DMS153 treated with DMSO at 0.1 percent for 48 hours (cell line): ENCODE results near the gene TTI1.
A peak's percentile ranks its signal among the peaks of the same experiment; 100 is the strongest.

ENCODE experiments used
- DNase-seq: peaks from one replicate; lab custom pipeline; 2025; ENCODE audit not compliant: unreplicated experiment; lab: John Stamatoyannopoulos, UW

The TTI1 gene

DNA sequence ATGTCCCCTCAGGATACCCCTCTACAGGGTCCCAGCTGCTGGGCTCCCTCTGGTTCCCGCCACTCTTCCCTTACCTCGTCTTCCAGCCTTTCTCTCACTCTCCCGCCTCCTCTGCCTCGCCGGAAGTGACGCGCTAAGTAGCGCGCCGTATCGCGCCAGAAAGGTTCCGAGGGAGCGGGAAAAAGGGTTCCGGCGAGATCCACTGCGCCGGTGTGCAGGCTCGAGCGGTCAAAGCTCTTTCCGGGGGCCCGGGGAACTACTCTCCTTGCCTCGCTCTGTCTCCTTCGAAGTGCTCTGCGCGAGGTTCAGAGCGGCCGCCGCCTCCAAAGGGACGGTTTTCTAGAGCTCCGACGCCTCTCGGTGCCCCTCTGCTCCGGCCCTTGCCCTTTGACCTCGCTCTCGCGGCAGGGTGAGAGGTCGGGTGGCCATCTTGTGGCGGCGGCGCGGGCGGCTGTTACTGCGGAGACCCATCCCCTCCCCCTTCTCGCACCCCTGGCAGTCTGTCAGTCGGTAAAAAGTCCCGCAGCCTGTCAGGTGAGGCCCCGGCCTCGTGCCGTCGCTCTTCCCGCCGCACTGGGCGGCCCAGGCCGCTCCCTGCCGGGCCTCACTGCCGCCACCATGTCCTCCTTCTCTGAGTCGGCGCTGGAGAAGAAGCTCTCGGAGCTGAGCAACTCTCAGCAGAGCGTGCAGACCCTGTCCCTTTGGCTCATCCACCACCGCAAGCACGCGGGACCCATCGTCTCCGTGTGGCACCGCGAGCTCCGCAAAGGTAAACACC, at the start of gene TTI1, which contains the start of gene RPRD1B:
Gene TTI1 (minus strand): TSS at position 127 of the 778 bp plus-strand sequence. CDS start 19,640 bp downstream, outside the sequence.
Gene RPRD1B (plus strand): TSS at position 417 of the 778 bp plus-strand sequence. CDS start 202 bp downstream, at position 619.
- peak; percentile 74 for DNase-seq

DNA sequence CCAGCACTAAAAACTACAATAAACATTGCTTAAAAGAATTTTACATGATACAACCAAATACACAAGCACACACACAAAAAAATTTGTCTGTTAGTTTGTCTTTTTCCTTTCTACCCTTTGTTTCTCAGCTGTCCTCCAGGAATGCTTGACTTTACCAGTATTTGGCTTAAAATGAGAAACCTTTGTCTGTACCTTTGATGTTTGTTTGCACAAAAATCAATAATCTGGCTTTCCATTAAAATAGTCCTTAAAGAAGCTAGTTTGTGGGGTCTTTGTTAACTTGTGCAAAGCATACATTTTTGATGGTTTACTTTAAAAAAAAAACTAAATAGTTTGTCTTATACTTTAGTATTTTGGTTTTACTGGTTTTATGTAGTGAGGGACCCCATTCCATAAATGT, 49.6 kb upstream of the TTI1 start:
- no peak for DNase-seq

DNA sequence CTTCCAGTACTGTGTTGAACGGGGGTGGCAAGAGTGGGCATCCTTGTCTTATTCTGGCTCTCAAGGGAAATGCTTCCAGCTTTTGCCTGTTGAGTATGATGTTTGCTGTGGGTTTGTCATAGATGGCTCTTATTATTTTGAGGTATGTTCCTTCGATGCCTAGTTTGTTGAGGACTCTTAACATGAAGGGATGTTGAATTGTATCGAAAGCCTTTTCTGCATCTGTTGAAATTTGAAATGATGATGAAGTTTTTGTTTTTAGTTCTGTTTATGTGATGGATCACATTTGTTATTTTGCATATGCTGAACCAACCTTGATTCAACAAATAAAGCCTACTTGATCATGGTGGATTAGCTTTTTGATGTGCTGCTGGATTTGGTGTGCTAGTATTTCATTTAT, 48.3 kb upstream of the TTI1 start:
- no peak for DNase-seq

DNA sequence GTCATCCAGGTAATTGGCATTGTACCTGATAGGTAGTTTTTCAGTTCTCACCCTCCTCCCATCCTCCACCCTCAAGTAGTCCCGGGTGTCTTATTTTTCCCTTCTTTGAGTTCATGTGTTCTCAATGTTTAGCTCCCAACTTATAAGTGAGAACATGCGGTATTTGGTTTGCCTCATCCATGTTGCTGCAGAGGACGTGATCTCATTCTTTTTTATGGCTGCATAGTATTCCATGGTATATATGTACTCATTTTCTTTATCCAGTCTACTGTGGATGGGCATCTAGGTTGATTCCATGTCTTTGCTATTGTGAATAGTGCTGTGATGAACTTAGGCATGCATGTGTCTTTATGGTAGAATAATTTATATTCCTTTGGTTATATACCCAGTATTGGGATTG, 46.1 kb upstream of the TTI1 start:
- no peak for DNase-seq

DNA sequence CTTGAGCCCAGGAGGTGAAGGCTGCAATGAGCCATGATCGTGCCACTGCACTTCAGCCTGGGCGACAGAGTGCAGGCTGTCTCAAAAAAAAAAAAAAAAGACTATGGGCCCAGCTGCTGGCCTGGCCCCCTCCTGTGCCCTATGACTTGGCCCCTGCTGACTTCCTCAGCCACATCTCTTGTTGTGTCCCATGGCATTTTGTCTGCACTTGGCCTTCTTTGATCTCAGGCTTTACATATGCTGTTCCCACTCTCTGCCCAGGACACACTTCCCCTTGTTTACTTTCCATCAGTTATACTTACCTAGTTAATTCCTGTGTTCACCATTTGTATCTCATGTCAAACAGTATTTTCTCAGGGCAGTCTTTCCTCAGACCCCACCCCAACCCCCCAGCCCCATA, 44.8 kb upstream of the TTI1 start:
- no peak for DNase-seq

DNA sequence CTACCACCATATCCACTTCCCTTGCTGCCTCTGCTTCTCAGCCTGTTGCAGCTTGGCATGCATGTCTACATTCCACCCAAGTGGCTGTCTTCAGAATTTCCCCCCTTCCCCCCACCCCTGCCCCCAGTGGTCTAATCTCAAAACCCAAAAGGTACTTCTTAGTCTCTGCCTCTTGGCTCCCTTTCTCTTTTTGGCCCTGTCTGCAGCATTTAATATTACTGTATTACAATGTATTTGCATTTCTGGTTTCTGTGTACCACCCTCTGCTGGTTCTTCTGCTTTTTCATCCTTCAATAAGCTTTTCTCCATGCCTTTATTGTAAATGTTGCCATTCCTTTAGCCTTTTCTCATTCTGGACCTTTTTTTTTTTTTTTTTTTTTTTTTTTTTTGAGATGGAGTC, 43.3 kb upstream of the TTI1 start:
- no peak for DNase-seq

DNA sequence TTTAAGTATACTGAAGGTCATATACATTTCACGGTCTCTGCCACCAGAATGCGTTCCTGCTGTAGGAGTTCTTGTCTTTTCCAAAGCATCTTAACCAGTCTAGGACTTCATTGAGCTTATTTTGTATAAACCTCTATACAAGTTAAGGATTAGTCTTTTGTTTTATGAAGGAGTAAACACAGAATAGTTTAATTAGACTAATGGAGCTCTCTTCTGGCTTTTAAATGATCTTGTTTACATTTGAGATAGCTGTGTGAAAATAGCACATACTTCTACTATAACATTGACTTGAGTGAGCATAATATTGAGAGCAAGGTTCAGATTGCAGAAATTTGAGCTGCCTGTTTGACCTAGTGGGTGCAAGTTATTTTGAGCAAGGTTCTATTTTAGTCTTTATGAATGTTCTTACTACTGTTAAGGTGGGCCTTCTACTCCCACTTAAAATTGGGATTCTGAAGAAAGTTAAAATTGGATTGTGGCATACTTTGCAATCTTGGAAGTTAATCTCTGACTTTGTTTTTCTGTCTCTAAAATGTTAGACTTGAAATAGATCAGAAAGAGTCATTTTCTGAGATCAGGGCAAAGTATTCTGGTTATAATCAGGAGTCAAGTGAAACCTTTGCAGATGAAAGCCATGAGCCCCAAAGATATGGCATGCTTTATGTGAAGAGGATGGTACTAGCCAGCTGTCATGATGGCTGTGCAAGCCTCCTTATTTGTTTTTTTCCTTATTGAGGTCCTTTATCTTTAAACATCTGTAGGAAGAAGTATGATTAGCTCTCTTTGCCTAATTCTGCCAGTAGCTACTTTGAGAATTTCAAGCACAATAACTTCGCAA, 42.1 kb upstream of the TTI1 start:
- DNase-seq, result no peak

DNA sequence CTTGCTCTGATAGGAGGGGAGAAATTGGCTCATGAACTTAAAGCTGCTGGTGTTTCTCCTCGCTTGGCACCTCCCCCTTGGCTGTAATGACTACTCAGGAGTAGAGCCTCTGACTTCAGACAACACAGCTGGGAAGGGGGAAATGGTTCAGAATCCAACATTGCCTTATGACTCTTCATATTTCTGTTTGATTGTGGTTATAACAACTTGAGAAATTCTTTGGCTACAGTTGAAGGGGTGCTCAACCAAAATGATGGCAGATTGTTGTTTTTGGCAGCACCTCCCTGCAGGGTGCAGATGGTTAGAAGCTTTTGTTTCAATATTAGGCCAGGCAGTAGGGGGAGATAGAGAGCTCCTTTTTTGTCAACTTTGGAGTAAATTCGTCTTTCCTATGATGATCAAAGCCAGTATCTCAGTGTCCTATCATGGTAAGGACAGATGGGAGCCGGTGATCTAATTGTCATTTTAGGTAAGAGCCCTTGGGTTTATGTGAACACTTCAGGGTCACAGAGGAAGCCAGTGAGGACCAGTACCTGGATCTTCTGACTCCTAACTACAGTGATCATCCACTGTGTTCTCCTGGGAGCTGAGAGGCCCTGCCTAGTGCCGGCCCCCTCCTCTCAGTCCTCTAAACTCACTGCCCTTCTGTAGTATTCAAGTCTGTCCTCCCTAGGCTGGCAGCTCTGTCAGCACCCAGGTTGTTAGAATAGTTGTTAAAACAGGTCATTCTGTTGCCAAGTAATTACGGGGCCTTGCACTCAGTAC, 40.2 kb upstream of the TTI1 start:
- DNase-seq, result peak; percentile 15

DNA sequence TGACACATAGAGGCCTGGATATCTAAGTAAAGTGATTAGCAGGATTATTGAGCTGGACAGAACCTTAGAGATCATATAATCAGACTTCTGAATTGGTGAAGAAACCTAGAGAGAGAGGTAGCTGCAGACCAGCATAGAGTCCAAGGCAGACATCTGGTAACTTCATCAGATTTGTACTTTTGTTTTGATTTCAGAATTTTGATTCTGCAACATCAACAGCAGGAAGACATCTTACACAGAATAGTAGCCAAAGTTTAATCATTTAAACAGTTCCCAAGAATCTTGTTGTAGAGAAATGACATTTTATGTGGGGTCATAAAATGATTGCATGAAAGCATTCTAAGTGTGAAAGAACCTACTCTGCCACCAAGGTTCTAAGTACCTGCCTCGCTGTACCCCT, 39.6 kb upstream of the TTI1 start:
- DNase-seq, result no peak

DNA sequence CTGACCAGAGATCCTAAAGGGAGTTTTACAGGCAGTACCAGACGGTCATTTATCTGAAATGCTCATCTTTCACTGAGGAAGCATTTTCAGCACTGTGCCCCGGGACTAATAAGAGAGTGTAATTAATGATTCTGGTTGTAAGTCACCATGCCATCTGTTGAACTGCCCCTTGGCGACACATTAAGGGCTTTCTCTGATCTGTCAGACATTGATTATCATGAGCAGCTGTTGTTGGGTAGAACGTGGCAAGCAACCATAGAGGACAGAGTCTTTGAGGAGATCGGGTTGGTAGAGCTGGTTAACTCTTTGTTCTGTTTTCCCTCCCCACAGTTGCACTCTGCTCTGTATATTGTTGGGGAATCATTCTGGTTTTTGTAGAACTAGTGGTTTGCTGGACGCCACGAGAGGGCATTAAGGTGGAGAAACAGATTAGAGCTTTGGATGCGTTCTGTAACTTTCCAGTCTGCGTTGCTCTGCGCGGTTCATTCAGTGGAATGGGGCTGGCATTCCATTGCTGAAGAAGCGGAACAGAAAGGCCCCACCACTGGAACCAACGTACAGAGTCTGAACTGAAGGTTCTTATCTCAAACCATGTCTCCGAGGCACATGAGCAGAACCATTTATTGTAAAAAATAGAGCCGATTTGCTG, 34.6 kb upstream of the TTI1 start:
- no peak for DNase-seq

DNA sequence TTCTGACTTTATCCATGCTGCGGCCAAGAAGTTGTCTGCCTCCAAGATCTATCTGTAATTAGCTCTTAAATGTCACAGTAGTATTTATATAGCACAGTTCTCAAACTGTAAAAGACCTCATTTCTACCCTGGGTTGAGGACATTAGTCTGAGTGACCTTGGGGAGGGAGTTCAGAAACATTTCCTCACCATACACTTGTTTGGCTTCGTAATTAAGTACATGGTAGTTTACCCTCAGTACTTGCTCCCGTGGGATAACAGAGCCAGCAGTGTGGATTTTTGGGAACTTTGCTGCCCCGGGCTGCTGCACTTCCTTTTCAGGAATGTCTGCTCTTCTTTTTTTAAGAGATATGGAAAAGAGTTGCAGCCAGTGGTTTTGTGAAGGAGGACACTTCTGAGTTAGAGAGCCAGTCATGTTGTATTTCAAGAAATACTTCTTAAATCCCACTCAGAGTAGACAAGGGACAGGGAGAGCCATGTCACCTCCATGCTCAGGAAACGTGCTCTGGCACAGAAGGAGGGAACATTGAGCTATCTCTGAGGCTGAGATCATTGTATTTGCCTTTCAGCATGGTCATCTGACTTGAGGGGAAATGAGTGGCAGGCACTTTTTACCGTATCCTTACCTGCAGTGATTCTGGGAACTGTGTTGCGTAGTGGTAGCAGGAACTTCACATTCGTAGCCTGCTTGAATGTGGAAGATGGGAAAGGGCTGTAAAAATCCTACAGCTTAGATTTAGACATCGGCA, 33.9 kb upstream of the TTI1 start:
- DNase-seq, result no peak

DNA sequence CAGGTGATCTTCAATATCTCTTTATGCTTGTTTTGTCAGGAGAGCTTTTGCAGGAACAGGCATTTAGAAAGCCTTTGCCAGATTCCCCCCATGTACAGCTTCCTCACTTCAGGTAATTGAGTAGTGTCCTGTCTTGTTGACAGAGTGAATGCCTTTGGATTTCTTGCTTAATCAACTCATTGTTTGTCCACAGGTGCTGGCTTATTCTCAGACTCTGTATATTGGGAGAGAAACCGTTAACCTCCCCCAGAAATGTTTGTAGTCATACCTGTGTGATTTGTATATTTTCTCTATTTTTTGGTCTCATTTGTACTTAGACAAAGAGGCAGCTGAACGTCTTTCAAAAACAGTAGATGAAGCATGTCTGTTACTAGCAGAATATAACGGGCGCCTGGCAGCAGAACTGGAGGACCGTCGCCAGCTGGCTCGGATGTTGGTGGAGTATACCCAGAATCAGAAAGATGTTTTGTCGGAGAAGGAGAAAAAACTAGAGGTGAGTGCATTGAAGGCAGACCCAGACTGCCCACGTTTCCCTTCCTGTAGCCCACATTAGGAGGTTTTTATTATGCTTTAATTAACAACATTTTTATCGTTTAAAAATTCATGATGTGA, 32.6 kb upstream of the TTI1 start:
- no peak for DNase-seq

DNA sequence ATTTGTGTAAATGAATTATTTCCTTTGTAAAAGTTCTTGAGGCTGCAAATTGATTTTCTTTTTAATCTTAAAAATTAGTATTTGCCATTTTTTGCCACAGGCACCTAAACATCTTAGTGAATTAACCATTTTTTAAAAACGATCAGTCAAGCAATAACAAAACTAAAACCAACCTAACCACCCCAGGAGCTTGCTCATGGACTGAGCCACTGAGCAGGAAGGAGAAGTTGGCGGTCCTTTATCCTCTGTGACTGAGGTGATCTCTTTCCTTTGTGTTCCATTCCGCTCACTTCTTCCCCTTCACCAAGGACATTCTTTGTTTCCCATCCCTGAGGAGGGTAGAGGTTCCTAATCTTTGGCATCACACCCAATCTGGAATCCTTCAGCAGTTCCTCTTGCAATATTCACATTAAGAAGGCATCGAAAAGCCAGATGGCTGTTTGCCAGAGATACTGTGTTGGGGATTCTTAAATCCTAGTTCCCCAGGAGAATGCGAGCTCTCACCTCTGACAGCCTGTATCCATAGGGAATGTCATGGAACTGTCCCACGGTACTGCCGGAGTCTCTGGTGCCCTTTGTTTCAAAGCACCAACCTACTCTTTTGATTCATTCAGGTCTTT, 30.8 kb upstream of the TTI1 start:
- DNase-seq, result no peak

DNA sequence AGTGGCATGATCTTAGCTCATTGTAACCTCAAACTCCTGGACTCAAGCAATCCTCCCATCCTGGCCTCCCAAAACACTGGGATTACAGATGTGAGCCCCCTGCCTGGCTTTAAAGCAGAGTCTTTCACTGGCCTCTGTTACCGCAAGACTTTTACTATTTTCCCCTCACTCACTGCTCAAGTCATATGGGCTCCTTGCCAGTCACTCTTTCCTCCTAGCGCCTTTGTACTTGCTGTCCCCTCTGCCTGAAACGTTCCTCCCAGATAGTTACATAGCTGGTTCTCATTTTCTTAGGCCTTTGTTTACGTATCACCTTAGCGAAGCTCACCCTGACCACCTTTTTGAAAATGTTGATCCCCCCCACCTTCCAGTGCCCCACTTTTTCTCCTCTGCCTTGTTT, 29.6 kb upstream of the TTI1 start:
- DNase-seq, result no peak

DNA sequence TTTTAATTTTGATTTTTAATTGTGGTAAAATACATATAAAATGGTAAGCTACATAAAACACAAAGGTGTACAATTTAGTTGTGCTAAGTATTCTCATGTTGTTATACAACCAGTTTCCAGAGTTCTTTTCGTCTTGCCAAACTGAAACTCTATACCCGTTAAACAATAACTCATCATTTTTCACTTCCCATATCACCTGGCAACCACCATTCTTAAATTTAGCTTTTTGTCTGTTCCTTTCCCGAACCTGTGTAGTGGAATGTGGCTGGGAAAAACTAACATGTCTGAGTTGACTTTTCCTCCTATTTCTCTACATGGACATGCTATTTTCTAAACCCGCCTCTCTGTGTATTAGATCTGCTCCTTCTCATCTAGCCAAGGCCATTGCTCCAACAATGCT, 27.9 kb upstream of the TTI1 start:
- DNase-seq, result no peak

DNA sequence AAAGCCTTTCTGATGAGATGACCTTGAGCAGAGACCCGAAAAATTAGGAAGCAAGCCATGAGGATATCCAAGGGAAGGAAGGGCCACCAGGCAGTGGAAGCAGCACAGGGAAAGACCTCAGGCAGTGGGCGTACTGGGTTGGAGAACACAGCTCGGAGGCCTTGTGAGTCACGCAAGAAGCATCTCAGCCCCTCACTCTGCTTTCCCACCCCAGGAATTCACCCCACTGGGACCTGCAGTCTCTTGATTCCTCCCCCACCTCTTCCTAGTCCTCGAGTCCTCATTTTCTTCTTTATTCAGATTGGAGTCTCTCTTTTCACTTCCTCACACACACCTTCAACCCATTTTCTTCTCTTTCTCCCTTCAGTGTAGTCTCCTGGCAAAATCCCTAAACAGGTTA, 27.3 kb upstream of the TTI1 start:
- no peak for DNase-seq

DNA sequence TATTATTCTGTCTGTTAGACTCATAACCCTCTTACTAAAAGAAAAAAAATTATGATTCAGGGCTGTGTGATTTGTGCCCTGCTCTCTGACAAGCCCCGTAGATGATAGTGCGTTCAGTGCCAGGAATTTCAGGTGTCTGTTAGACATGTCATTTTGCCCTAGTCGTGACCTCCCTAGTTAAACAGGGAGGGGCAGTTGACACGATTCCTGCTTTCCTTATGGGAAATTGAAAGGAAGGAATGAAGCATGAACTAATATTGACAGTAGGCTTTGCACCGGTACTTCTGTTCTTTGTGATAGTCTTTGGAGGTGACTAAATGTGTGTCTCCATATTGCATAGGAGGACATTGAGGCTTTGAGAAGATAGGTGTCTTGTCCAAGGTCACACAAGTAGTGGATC, 26.6 kb upstream of the TTI1 start:
- no peak for DNase-seq

DNA sequence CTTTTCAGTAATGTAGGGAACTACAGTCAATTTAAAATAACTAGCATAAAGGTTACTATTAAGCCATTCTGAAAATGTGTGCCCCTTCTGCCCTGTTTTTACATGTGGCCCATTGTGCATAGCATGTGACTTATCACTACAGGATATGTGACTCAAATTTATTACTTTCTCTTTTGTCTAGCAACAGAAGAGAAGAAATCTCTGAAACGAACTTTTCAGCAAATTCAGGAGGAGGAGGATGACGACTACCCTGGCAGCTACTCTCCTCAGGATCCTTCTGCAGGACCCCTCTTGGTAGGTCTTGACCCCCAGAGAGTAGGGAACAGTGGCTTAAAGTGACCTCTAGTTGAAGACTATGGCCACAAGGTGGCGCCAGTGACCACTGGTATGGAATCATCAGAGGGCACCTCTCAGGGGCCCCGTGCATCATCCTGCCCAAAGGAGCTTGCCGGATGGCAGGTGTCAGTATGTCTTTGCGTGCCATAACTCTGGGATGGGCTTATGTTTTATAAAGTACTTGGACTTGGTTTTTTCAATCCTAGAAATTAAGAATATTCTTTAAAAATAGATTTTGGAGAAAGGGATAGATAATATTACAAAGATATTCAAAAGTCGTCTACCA, 24.2 kb upstream of the TTI1 start:
- peak; percentile 79 for DNase-seq

DNA sequence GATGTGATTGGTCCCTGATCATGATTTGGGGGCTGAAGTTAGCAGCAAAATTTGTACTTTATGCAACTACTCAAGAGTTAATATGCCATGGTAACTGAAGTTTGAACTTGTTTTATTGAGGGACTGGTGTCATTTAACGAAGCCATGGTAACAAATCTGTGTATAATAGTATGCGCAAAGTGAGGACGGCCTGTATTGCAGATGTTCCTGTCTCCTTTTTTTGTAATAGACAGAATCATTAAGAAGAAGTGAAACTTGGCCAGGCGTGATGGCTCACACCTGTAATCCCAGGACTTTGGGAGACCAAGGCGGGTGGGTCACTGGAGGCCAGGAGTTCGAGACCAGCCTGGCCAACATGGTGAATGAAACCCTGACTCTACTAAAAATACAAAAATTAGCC, 22.6 kb upstream of the TTI1 start:
- DNase-seq, result no peak
